HepG2 (cell line): ENCODE results near the gene PHF10. TPM values are rescaled to one million over a fixed set of nuclear protein-coding genes. Genes with fewer than 3 reads are reported as not detected.

ENCODE experiments used
- HDAC1 ChIP-seq: sonication (generic); formaldehyde crosslinking; IDR thresholded peaks from 2 replicates; pipeline ENCODE4 v1.5.1; 2020; ENCODE audit warnings: mild to moderate bottlenecking, missing genetic modification reagents
- HNRNPK ChIP-seq: fragments of 200-400 bp; formaldehyde crosslinking; IDR thresholded peaks from 2 replicates; pipeline ENCODE4 v1.6.1; 2018; ENCODE audit warnings: low read length, low read depth, moderate library complexity, mild to moderate bottlenecking; ENCODE audit not compliant: poor library complexity, severe bottlenecking
- KAT2B ChIP-seq: fragments of 150-350 bp; IDR thresholded peaks from 2 replicates; pipeline ENCODE4 v1.6.1; 2014; ENCODE audit warnings: low read depth, low read length, borderline replicate concordance
- MEF2D ChIP-seq: sonication (generic); formaldehyde crosslinking; IDR thresholded peaks from 2 replicates; pipeline ENCODE4 v1.5.1; 2020; ENCODE audit warnings: mild to moderate bottlenecking, missing genetic modification reagents
- NCOR1 ChIP-seq: fragments of 200-600 bp; sonication (generic); IDR thresholded peaks from 2 replicates; pipeline ENCODE4 v1.7.0; 2017; ENCODE audit warnings: antibody characterized with exemption, low read length, borderline replicate concordance
- NFYB ChIP-seq: sonication (generic); formaldehyde crosslinking; IDR thresholded peaks from 2 replicates; pipeline ENCODE4 v1.4.0; 2020; ENCODE audit warnings: missing genetic modification reagents
- SETDB1 ChIP-seq: sonication (generic); formaldehyde crosslinking; IDR thresholded peaks from 2 replicates; pipeline ENCODE4 v1.5.1; 2020; ENCODE audit warnings: missing genetic modification reagents, mild to moderate bottlenecking, borderline replicate concordance
- SMC3 ChIP-seq: IDR thresholded peaks from 2 replicates; pipeline ENCODE4 v1.6.1; 2011; ENCODE audit warnings: low read length, improper control_type of control experiment
- XRCC5 ChIP-seq: fragments of 200-400 bp; formaldehyde crosslinking; optimal IDR thresholded peaks from 2 replicates; pipeline ENCODE3; 2017; ENCODE audit warnings: mild to moderate bottlenecking, low read length
- ZBTB21 ChIP-seq: sonication (generic); formaldehyde crosslinking; IDR thresholded peaks from 2 replicates; pipeline ENCODE4 v1.4.0; 2020; ENCODE audit warnings: missing genetic modification reagents
- ZFY ChIP-seq: sonication (generic); formaldehyde crosslinking; IDR thresholded peaks from 2 replicates; pipeline ENCODE4 v1.4.0; 2020; ENCODE audit warnings: missing genetic modification reagents
- ZNF333 ChIP-seq: sonication (generic); formaldehyde crosslinking; IDR thresholded peaks from 2 replicates; pipeline ENCODE4 v1.4.0; 2020; ENCODE audit warnings: mild to moderate bottlenecking, missing genetic modification reagents, borderline replicate concordance
- ZNF432 ChIP-seq: sonication (generic); formaldehyde crosslinking; IDR thresholded peaks from 2 replicates; pipeline ENCODE4 v1.5.0; 2020; ENCODE audit warnings: missing genetic modification reagents, mild to moderate bottlenecking, borderline replicate concordance
- ZNF75D ChIP-seq: sonication (generic); formaldehyde crosslinking; IDR thresholded peaks from 2 replicates; pipeline ENCODE4 v1.8.1; 2023; ENCODE audit warnings: missing genetic modification reagents, mild to moderate bottlenecking, borderline replicate concordance
- ZNF768 ChIP-seq: sonication (generic); formaldehyde crosslinking; IDR thresholded peaks from 2 replicates; pipeline ENCODE4 v1.4.0; 2020; ENCODE audit warnings: missing genetic modification reagents
- ZNF839 ChIP-seq: sonication (generic); formaldehyde crosslinking; IDR thresholded peaks from 2 replicates; pipeline ENCODE4 v1.4.0; 2020; ENCODE audit warnings: missing genetic modification reagents, mild to moderate bottlenecking, borderline replicate concordance
- polyA plus RNA-seq, 8 experiments: library from polyadenylated mRNA; depleted of rRNA in 3 of 8; stranded (reverse) in 7 of 8; unstranded in 1 of 8; fragments of >200 nt; fragmentation: Illumina TruSeq in 4 of 8; extraction: Trizol in 4 of 8; gene quantifications; 2 replicates each; pipeline versions ENCODE4 v1.2.1 to v1.2.3, GENCODE V29; 2011 to 2016; ENCODE audit warnings: low read depth in 4 of 8, missing spikeins in 1 of 8, mixed read lengths in 1 of 8; ENCODE audit not compliant: insufficient read depth in 1 of 8
- total RNA-seq, 5 experiments: library from RNA; depleted of rRNA; stranded (reverse); fragments of >200 nt; fragmentation: Illumina TruSeq; extraction: Trizol; gene quantifications; 2 replicates each; pipeline ENCODE4 v1.2.3, GENCODE V29; 2016; ENCODE audit warnings: low read depth in 1 of 5
- TF ChIP-seq, protein P1 (sequence below): sonication (generic); formaldehyde crosslinking; IDR thresholded peaks from 2 replicates; pipeline ENCODE4 v1.4.0; 2020; ENCODE audit warnings: missing genetic modification reagents
- TF ChIP-seq, protein P2 (sequence below): sonication (generic); formaldehyde crosslinking; IDR thresholded peaks from 2 replicates; pipeline ENCODE4 v1.5.1; 2020; ENCODE audit warnings: missing genetic modification reagents, mild to moderate bottlenecking, borderline replicate concordance
- TF ChIP-seq, protein P3 (sequence below): sonication (generic); formaldehyde crosslinking; IDR thresholded peaks from 2 replicates; pipeline ENCODE4 v1.4.0; 2020; ENCODE audit warnings: mild to moderate bottlenecking, missing genetic modification reagents, borderline replicate concordance

The PHF10 gene
- total and polyA plus RNA-seq, 2 of the 13 experiments (the other 11 are each of a cell fraction or from before 2014, with no cell fraction given) = 42.1 to 84.1 TPM

DNA sequence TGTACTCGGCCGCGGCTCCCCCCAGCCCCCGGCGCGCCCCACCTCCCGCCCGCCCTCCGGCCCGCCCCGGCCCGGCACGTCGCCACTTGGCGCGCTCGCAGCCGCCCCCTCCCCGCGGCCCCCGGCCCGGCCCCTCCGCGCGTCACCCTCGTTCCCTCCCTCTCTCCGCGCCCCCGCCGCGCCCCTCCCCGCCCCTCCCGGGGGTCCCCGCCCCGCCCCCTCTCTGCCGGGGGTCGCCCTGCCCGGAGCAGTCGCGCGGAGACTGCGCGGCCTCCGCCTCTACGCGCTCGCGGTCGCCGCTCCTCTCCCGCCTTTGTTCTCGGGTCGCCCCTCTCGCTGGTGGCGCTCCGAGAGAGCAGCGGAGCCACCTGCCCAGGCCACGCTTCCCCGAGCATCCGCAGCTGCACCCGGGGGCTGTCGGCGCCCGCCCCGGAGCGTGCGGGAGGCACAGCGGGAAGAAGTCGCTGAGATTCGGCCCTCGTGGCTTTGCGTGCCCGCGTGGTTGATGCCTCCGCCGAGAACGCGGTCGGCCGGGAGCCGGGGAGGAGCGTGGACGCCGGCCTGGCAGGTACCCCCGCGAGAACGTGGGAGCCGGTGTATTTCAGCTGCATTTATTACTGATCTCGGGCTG lies at the start of gene PHF10 (continued):
- TF ChIP-seq ZNF839 = no peak
- TF ChIP-seq ZFY (CRISPR knock-in tag) = peak; percentile 70
- no peak for TF ChIP-seq ZNF75D (CRISPR knock-in tag)
- TF ChIP-seq ZNF333 (CRISPR knock-in tag) = peak; percentile 99; the same call in 1 of the 2 replicates
- TF ChIP-seq HNRNPK = no peak
- TF ChIP-seq, protein P1, sequence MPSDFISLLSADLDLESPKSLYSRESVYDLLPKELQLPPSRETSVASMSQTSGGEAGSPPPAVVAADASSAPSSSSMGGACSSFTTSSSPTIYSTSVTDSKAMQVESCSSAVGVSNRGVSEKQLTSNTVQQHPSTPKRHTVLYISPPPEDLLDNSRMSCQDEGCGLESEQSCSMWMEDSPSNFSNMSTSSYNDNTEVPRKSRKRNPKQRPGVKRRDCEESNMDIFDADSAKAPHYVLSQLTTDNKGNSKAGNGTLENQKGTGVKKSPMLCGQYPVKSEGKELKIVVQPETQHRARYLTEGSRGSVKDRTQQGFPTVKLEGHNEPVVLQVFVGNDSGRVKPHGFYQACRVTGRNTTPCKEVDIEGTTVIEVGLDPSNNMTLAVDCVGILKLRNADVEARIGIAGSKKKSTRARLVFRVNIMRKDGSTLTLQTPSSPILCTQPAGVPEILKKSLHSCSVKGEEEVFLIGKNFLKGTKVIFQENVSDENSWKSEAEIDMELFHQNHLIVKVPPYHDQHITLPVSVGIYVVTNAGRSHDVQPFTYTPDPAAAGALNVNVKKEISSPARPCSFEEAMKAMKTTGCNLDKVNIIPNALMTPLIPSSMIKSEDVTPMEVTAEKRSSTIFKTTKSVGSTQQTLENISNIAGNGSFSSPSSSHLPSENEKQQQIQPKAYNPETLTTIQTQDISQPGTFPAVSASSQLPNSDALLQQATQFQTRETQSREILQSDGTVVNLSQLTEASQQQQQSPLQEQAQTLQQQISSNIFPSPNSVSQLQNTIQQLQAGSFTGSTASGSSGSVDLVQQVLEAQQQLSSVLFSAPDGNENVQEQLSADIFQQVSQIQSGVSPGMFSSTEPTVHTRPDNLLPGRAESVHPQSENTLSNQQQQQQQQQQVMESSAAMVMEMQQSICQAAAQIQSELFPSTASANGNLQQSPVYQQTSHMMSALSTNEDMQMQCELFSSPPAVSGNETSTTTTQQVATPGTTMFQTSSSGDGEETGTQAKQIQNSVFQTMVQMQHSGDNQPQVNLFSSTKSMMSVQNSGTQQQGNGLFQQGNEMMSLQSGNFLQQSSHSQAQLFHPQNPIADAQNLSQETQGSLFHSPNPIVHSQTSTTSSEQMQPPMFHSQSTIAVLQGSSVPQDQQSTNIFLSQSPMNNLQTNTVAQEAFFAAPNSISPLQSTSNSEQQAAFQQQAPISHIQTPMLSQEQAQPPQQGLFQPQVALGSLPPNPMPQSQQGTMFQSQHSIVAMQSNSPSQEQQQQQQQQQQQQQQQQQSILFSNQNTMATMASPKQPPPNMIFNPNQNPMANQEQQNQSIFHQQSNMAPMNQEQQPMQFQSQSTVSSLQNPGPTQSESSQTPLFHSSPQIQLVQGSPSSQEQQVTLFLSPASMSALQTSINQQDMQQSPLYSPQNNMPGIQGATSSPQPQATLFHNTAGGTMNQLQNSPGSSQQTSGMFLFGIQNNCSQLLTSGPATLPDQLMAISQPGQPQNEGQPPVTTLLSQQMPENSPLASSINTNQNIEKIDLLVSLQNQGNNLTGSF (CRISPR knock-in tag) = peak; percentile 84; the same call in 1 of the 2 replicates
- TF ChIP-seq HDAC1 (CRISPR knock-in tag) = peak; percentile 78
- TF ChIP-seq SMC3 = no peak
- TF ChIP-seq, protein P2, sequence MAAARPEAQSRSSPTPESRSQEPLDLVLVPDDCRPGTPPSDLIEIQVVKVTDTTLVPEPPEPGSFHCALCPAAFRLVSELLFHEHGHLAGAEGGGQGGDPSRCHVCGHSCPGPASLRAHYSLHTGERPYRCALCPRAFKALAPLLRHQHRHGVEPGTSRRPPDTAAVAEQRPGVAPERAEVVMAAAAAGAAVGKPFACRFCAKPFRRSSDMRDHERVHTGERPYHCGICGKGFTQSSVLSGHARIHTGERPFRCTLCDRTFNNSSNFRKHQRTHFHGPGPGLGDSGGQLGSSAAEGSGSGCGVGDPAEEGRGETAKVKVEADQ = peak; percentile 80; the same call in 1 of the 2 replicates
- TF ChIP-seq SETDB1 (CRISPR knock-in tag) = no peak; the same call in 1 of the 2 replicates
- TF ChIP-seq ZNF432 (CRISPR knock-in tag) = no peak
- no peak for TF ChIP-seq MEF2D
- peak; percentile 17 for TF ChIP-seq XRCC5
- no peak for TF ChIP-seq NCOR1
- TF ChIP-seq, protein P3, sequence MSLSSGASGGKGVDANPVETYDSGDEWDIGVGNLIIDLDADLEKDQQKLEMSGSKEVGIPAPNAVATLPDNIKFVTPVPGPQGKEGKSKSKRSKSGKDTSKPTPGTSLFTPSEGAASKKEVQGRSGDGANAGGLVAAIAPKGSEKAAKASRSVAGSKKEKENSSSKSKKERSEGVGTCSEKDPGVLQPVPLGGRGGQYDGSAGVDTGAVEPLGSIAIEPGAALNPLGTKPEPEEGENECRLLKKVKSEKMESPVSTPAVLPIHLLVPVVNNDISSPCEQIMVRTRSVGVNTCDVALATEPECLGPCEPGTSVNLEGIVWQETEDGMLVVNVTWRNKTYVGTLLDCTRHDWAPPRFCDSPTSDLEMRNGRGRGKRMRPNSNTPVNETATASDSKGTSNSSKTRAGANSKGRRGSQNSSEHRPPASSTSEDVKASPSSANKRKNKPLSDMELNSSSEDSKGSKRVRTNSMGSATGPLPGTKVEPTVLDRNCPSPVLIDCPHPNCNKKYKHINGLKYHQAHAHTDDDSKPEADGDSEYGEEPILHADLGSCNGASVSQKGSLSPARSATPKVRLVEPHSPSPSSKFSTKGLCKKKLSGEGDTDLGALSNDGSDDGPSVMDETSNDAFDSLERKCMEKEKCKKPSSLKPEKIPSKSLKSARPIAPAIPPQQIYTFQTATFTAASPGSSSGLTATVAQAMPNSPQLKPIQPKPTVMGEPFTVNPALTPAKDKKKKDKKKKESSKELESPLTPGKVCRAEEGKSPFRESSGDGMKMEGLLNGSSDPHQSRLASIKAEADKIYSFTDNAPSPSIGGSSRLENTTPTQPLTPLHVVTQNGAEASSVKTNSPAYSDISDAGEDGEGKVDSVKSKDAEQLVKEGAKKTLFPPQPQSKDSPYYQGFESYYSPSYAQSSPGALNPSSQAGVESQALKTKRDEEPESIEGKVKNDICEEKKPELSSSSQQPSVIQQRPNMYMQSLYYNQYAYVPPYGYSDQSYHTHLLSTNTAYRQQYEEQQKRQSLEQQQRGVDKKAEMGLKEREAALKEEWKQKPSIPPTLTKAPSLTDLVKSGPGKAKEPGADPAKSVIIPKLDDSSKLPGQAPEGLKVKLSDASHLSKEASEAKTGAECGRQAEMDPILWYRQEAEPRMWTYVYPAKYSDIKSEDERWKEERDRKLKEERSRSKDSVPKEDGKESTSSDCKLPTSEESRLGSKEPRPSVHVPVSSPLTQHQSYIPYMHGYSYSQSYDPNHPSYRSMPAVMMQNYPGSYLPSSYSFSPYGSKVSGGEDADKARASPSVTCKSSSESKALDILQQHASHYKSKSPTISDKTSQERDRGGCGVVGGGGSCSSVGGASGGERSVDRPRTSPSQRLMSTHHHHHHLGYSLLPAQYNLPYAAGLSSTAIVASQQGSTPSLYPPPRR (CRISPR knock-in tag) = no peak
- TF ChIP-seq ZNF768 (CRISPR knock-in tag) = peak; percentile 79
- 0 out of 2 replicates have a peak, but pooled peaks have one; percentile 8 for TF ChIP-seq KAT2B
- no peak for TF ChIP-seq ZBTB21 (CRISPR knock-in tag)
- TF ChIP-seq NFYB (CRISPR knock-in tag) = 0 out of 2 replicates have a peak, but pooled peaks have one; percentile 8
